SK-N-MC (cell line): ENCODE results near the gene RASA4B.

Experiments
- DNase-seq: peaks from one replicate; pipeline ENCODE4 v3.0.0-alpha.2; 2011; ENCODE audit warnings: low read depth, low spot score
- H3K27ac ChIP-seq: fragments of 200-600 bp; sonication (generic); 2 replicates; pipeline ENCODE4 v1.5.1; 2016; ENCODE audit warnings: mixed run types
- H3K36me3 ChIP-seq: fragments of 200-600 bp; sonication (generic); 2 replicates; pipeline ENCODE4 v1.6.1; 2017; ENCODE audit warnings: antibody characterized with exemption, low read length, mixed read lengths; ENCODE audit not compliant: insufficient read depth
- H3K4me3 ChIP-seq: fragments of 200-600 bp; sonication (generic); 2 replicates; pipeline ENCODE4 v1.5.1; 2016
- H3K9ac ChIP-seq: fragments of 200-600 bp; sonication (generic); 2 replicates; pipeline ENCODE4 v1.8.0; 2017; ENCODE audit warnings: mixed run types, mixed read lengths; ENCODE audit not compliant: insufficient read length
- H3K9me3 ChIP-seq: fragments of 200-600 bp; sonication (generic); 2 replicates; pipeline ENCODE4 v1.6.1; 2017; ENCODE audit warnings: low read depth, mild to moderate bottlenecking, antibody characterized with exemption, low read length, moderate library complexity, mixed read lengths
- EZH2 ChIP-seq: fragments of 200-600 bp; sonication (generic); IDR thresholded peaks from one replicate; pipeline ENCODE4 v1.6.1; 2017; ENCODE audit warnings: antibody characterized with exemption
- FOXP2 ChIP-seq: optimal IDR thresholded peaks from 2 replicates; pipeline ENCODE3; 2011; ENCODE audit warnings: mild to moderate bottlenecking, moderate library complexity; ENCODE audit not compliant: insufficient read depth; ENCODE audit errors: extremely low read length, control extremely low read depth
- POLR2AphosphoS5 ChIP-seq: IDR thresholded peaks from 2 replicates; pipeline ENCODE4 v1.6.1; 2012; ENCODE audit warnings: mild to moderate bottlenecking, low read depth, low read length, borderline replicate concordance

The RASA4B gene

GRCh38 chr7:102467581-102468477 lies 49.7 kb downstream of the RASA4B start:
- Histone ChIP-seq H3K9me3 (no peaks in the 10 kb centered on the region), H3K9ac (no peak overlapping the region), H3K4me3 (no peak overlapping the region), H3K27ac (no peak overlapping the region), H3K36me3 (peaks cover 3% of the 10 kb centered on the region; the same call in 1 of the 2 replicates)
- DNase-seq, result no peak
- TF ChIP-seq EZH2 (no peak), FOXP2 (no peak), POLR2AphosphoS5 (no peak)

DNA sequence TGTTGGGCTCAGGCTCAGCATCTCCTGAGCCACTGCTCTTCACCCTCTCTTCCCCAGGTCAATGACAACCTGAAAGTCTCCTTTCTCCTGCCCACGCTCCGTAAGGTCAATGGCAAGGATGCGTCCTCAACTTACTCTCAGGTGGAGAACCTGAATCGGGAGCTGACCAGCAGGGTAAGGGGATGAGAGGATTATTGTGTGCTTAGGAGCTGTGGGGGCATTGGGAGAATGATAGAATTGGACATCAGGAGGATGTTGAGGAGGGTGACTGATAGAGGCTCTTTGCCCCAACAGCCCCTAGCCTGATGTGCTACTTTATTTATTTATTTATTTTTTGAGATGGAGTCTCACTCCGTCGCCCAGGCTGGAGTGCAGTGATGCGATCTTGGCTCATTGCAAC lies 51.5 kb downstream of the RASA4B start:
- DNase-seq, result no peak
- Histone ChIP-seq H3K27ac (no peak overlapping the region), H3K4me3 (peak overlapping the region; percentile 97; the same call in 1 of the 2 replicates), H3K36me3 (no peaks in the 10 kb centered on the region; the same call in 1 of the 2 replicates), H3K9me3 (no peaks in the 10 kb centered on the region), H3K9ac (no peak overlapping the region)
- TF ChIP-seq FOXP2 (no peak), POLR2AphosphoS5 (no peak), EZH2 (no peak)

DNA sequence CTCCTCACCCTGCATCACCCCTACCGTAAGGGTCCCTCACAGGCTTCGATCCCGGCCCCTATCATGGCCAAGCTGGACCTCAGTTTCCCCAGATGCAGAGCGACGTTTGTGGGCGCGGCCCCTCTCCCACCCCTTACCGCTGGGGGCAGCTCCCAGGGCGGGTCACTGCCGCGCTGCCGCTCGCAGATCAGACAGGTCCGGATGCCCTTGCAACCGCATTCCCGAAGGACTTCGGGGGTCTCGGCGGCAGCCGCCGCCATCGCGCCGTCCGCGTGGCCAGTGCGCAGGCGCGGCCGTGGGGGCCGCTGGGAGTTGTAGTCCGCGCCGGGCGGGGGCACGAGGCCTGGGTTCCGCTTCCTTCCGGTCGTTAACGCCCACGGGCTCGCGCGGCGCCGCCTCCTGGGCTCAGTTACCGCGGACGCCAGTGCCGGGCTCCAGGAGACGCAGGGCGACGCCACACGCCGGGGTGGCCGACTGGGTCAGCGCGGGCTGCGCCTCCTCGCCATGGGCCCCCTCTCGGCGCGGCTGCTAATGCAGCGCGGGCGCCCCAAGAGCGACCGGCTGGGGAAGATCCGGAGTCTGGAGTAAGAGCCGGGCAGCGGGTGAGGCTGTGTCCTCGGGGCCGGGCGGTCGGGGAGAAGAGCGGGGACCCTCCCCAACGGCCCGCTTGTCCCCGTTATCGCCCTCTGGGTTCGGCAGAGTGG lies 52.8 kb downstream of the RASA4B start, which contains the start of the genes ALKBH4 and LRWD1:
TSS of gene ALKBH4 (minus strand) at position 287 of the 704 bp plus-strand sequence. CDS start at position 260, 27 bp downstream.
TSS of gene LRWD1 (plus strand) at position 408 of the 704 bp plus-strand sequence. CDS start at position 505, 97 bp downstream.
- Histone ChIP-seq H3K9ac (peak within 1 kb of the TSS; percentile 95), H3K9me3 (no peaks in the 10 kb centered on the region), H3K36me3 (no peaks in the 10 kb centered on the region; the same call in 1 of the 2 replicates), H3K4me3 (peak within 1 kb of the TSS; percentile 97), H3K27ac (peak within 1 kb of the TSS; percentile 49; the same call in 1 of the 2 replicates)
- TF ChIP-seq EZH2 (no peak), FOXP2 (peak; percentile 54), POLR2AphosphoS5 (peak; percentile 92)
- peak; percentile 14 for DNase-seq

DNA sequence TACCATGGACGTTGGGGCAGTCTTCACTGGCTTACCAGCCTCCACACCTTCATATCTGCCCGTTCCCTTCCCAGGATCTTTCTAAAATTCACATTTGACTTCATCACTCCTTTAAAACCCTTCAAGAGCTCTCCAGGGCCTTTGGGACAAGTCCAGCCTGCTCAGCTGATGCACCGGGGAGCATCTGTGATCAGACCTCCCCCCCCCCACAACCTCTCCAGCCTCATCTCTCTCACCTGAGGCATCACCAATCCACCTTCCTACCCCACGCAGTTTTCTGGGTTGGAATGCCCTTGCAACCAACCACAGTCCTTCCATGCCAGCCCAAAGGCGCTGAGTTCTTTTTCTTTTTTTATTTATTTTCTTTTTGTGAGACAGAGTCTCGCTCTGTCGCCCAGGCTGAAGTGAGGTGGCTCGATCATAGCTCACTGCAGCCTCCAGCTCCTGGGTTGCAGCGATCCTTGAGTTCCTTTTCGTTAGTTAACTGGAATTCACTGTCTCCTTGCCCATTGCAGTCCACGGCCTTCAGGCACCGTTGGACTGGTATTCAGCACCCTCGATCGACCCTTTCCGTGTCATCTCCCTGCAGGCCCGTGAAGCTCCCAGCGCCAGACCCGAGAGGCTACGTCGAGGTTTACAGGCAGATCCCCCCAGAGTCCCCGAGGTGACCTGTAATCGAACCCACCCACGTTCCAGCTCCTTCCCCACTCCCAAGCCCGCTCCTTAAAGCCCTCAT lies 53.6 kb downstream of the RASA4B start:
- Histone ChIP-seq H3K9ac (peak overlapping the region; percentile 95), H3K27ac (peak overlapping the region; percentile 49; the same call in 1 of the 2 replicates), H3K36me3 (peaks cover 3% of the 10 kb centered on the region; the same call in 1 of the 2 replicates), H3K9me3 (no peaks in the 10 kb centered on the region), H3K4me3 (peak overlapping the region; percentile 97)
- DNase-seq, result no peak
- no peak for TF ChIP-seq EZH2
- TF ChIP-seq POLR2AphosphoS5, result no peak
- no peak for TF ChIP-seq FOXP2

- Histone ChIP-seq H3K9me3 (no peaks in the 10 kb centered on the region), H3K36me3 (peaks cover 16% of the 10 kb centered on the region; the same call in 1 of the 2 replicates), H3K9ac (no peak overlapping the region), H3K27ac (no peak overlapping the region), H3K4me3 (no peak overlapping the region)
- no peak for TF ChIP-seq FOXP2
- TF ChIP-seq EZH2, result no peak
- no peak for TF ChIP-seq POLR2AphosphoS5
- no peak for DNase-seq
Measured at GRCh38 chr7:102460467-102460866, 57.1 kb downstream of the RASA4B start.

DNA sequence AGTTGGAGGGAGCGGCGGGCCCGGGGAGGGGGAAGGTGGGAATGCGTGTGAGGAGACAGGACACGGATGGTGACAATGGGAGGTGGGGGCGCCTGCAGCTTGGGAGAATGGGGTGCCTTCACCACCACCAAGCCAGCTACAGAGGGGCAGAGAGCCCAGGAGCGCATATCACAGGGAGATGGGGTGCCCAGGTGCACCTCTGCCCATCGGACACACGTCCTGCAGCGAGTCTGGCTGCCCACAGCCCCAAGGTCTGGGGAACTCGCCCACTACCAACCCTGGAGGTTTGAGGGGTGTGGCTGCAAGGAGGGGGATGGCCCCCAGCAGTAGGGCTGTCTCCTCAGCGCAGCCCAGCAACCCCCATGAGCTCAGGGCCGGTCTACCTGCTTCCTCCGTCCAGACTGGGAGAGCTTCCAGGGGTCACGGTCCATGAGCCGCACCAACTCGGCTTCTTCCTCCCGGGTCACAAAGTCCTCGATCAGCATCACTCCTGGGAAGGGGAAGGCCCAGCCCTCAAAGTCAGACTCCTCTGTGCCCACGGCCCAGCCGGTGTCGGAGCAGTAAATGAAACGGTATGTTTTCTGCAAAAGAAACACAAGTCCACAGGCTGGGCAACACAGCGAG lies 58.2 kb downstream of the RASA4B start:
- H3K27ac ChIP-seq, result no peak overlapping the region
- no peak for DNase-seq
- H3K4me3 ChIP-seq, result no peak overlapping the region
- TF ChIP-seq FOXP2, result no peak
- no peak for TF ChIP-seq EZH2
- no peak for TF ChIP-seq POLR2AphosphoS5
- H3K36me3 ChIP-seq, result peaks cover 16% of the 10 kb centered on the region; the same call in 1 of the 2 replicates
- no peaks in the 10 kb centered on the region for H3K9me3 ChIP-seq
- no peak overlapping the region for H3K9ac ChIP-seq

DNA sequence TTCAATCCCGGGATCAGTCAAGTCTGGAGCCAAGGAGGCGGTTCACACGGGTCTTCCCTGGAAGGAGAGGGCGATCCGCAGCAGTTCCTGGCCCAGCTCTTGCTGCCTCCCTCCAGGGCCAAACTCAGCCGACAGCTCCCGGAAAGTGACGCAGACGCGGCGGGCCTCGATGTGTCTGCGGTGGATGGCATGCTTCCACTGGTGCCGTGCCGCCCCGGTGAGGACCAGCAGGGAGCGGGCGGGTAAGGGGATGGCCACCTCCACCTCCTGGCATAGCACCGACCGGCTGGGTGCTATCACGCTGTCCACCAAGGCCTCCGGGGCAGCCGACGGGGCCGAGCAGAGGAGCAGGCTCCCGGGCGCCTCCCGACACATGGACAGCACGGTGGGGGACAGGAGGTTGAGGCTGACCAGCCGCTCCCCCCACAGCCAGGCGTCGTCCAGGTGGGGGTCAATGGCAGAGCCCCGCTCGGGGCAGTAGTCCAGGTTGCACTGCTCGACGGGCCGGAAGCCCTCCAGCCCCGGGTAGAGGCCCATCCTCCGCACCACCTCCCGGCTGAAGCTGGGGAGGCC lies 60.1 kb downstream of the RASA4B start:
- Histone ChIP-seq H3K4me3 (no peak overlapping the region), H3K36me3 (peaks cover 16% of the 10 kb centered on the region; the same call in 1 of the 2 replicates)

More for the DNA sequence above, 60.1 kb downstream of the RASA4B start:
- TF ChIP-seq FOXP2 (no peak), POLR2AphosphoS5 (no peak), EZH2 (no peak)
- no peak for DNase-seq
- H3K9me3 ChIP-seq, result no peaks in the 10 kb centered on the region
- H3K9ac ChIP-seq, result no peak overlapping the region
- H3K27ac ChIP-seq, result no peak overlapping the region
